Measurements from ENCODE around the gene TOM1L2. TPM values are rescaled to one million over a fixed set of nuclear protein-coding genes. Genes with fewer than 3 reads are reported as not detected.
"Not testable (repeated sequence)": the region's sequence is repeated elsewhere in the genome, so short reads cannot be mapped to it uniquely, and the experiment has no call there.

Gene TOM1L2
- polyA plus RNA-seq, 1 experiment, result 25.5 TPM

- H3K27me3 ChIP-seq (ENCODE audit: control insufficient read depth, insufficient read depth, low read length), result no peaks in the 10 kb centered on the region
- peaks cover 5% of the 10 kb centered on the region; the same call in 1 of the 2 replicates for H3K9me3 ChIP-seq (ENCODE audit: control insufficient read depth, insufficient read depth, low read length)
- no peak for TF ChIP-seq CTCF (IDR thresholded peaks at IDR 0.05; ENCODE audit: low read depth, low read length)
- no peak overlapping the region for H3K4me3 ChIP-seq (ENCODE audit: low read depth, low read length)
- ChIA-PET CTCF (interaction anchor here (0.7 to 2.1 kb wide), 4 partner anchors 19 to 225 kb away, joined by 3 to 7 read pairs (median 5); partner anchors contain the start of gene RAI1), POLR2A (no interaction called here)
- no peak for DNase-seq (ENCODE audit: low read depth, low spot score)
- no peak overlapping the region for H3K27ac ChIP-seq (ENCODE audit: low read depth, low read length)
Observed at GRCh38 chr17:17808706-17809432, 163.3 kb downstream of the TOM1L2 start.

GRCh38 chr17:17808200-17808599 is 164.0 kb downstream of the TOM1L2 start:
- CTCF ChIA-PET, result interaction anchor here (0.7 to 2.1 kb wide), 3 partner anchors 20 to 225 kb away, joined by 5 to 7 read pairs (median 5); partner anchors contain the start of gene RAI1
- POLR2A ChIA-PET, result interaction anchor here (0.6 kb wide), 1 partner anchor 12 kb away, joined by 3 read pairs; no protein-coding TSS in a partner anchor
- H3K9me3 ChIP-seq (ENCODE audit: control insufficient read depth, insufficient read depth, low read length); H3K4me3 ChIP-seq (ENCODE audit: low read depth, low read length); H3K27ac ChIP-seq (ENCODE audit: low read depth, low read length); H3K27me3 ChIP-seq (ENCODE audit: control insufficient read depth, insufficient read depth, low read length); DNase-seq (ENCODE audit: low read depth, low spot score): not testable (repeated sequence)

GRCh38 chr17:17807440-17807839 is 164.8 kb downstream of the TOM1L2 start:
- Histone ChIP-seq H3K9me3 (ENCODE audit: control insufficient read depth, insufficient read depth, low read length) (peaks cover 5% of the 10 kb centered on the region; the same call in 1 of the 2 replicates), H3K27me3 (ENCODE audit: control insufficient read depth, insufficient read depth, low read length) (no peaks in the 10 kb centered on the region), H3K27ac (ENCODE audit: low read depth, low read length) (no peak overlapping the region), H3K4me3 (ENCODE audit: low read depth, low read length) (no peak overlapping the region)
- ChIA-PET POLR2A (interaction anchor here (0.6 kb wide), 1 partner anchor 13 kb away, joined by 3 read pairs; no protein-coding TSS in a partner anchor), CTCF (interaction anchor here (2.1 kb wide), 2 partner anchors 126 to 226 kb away, joined by 5 to 7 read pairs; partner anchors contain the start of gene RAI1)
- no peak for DNase-seq (ENCODE audit: low read depth, low spot score)
- TF ChIP-seq CTCF (IDR thresholded peaks at IDR 0.05; ENCODE audit: low read depth, low read length), result no peak

GRCh38 chr17:17806611-17807274 is 165.5 kb downstream of the TOM1L2 start:
- ChIA-PET POLR2A (interaction anchor here (0.6 kb wide), 1 partner anchor 32 kb away, joined by 4 read pairs; no protein-coding TSS in a partner anchor), CTCF (interaction anchor here (1.1 to 2.1 kb wide), 2 partner anchors 53 to 126 kb away, joined by 3 to 5 read pairs; partner anchors contain the start of gene RAI1)
- no peak for DNase-seq (ENCODE audit: low read depth, low spot score)
- no peak overlapping the region for H3K27ac ChIP-seq (ENCODE audit: low read depth, low read length)
- TF ChIP-seq CTCF (IDR thresholded peaks at IDR 0.05; ENCODE audit: low read depth, low read length), result no peak
- no peak overlapping the region for H3K4me3 ChIP-seq (ENCODE audit: low read depth, low read length)
- H3K9me3 ChIP-seq (ENCODE audit: control insufficient read depth, insufficient read depth, low read length), result peaks cover 5% of the 10 kb centered on the region; the same call in 1 of the 2 replicates
- H3K27me3 ChIP-seq (ENCODE audit: control insufficient read depth, insufficient read depth, low read length), result no peaks in the 10 kb centered on the region

GRCh38 chr17:17806035-17806434 is 166.2 kb downstream of the TOM1L2 start:
- Histone ChIP-seq H3K9me3 (ENCODE audit: control insufficient read depth, insufficient read depth, low read length) (peaks cover 5% of the 10 kb centered on the region; the same call in 1 of the 2 replicates), H3K27me3 (ENCODE audit: control insufficient read depth, insufficient read depth, low read length) (no peaks in the 10 kb centered on the region), H3K27ac (ENCODE audit: low read depth, low read length) (no peak overlapping the region), H3K4me3 (ENCODE audit: low read depth, low read length) (no peak overlapping the region)
- CTCF ChIA-PET, result interaction anchor here (1.1 kb wide), 1 partner anchor 54 kb away, joined by 3 read pairs; no protein-coding TSS in a partner anchor
- POLR2A ChIA-PET, result interaction anchor here (0.6 kb wide), 1 partner anchor 31 kb away, joined by 4 read pairs; no protein-coding TSS in a partner anchor
- no peak for DNase-seq (ENCODE audit: low read depth, low spot score)
- no peak for TF ChIP-seq CTCF (IDR thresholded peaks at IDR 0.05; ENCODE audit: low read depth, low read length)

Measured in AG04450 (cell line).